Measurements from ENCODE around the gene RHEB.

RHEB gene

GRCh38 chr7:151470711-151471110 lies 49.0 kb downstream of the RHEB start:
- no peak for DNase-seq (ENCODE audit: low read depth)

- DNase-seq (ENCODE audit: low read depth), result no peak
Measured at GRCh38 chr7:151469281-151469680, 50.4 kb downstream of the RHEB start.

DNA sequence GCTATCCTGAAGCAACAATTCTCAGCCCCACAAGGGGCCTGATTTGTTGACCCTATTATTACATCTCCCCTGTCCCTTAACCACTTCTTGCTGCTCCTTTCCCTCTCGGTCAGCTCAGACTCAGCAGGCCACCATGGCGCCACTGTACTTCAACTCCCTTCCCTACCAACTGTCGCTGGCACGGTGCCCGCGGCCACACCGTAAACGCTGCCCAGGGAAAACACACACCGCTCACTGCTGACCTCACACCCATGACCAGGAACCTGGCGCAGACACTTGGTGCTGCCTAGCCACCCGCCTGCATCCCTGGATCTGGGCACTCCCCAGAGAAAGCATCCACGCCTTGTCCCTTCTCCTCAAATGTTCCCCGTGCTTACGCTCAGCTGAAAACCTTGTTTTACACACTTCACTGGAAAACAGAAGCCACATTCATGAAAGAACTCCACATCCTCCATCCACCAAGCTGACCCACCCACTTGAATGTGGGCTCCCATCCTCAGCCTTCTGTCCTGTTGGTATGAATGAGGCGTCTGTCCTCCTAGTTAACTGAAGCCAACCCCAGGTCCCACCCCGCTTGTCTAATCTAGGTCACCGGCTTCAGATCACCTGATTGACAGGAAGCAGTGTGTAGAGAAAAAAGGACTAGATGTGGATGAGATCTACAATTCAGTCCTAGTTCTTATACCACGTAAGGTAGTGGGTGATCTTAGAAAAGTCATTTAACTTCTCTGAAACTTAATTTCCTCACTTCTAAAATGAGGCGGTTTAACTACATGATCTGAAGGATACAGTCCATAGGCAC lies 51.3 kb downstream of the RHEB start:
- DNase-seq (ENCODE audit: low read depth), result no peak

GRCh38 chr7:151465169-151465568 lies 54.5 kb downstream of the RHEB start:
- no peak for DNase-seq (ENCODE audit: low read depth)

GRCh38 chr7:151462306-151462779 lies 57.4 kb downstream of the RHEB start:
- DNase-seq (ENCODE audit: low read depth), result no peak

DNA sequence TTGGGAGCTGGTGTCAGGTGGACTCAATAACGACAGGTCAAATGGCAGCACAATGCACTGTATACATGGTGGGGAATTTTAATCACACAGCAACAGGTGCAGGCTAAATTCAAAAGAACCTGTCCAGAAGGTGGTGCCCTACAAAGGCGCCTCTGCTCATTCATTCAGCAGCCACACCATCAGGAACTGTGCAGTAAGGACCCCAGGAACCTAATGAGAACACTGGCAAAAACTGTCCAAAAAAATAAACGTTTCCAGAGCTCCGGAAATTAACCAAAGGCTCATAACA lies 57.8 kb downstream of the RHEB start:
- no peak for DNase-seq (ENCODE audit: low read depth)

- DNase-seq (ENCODE audit: low read depth), result peak; percentile 22
Measured at GRCh38 chr7:151461096-151461941, 58.4 kb downstream of the RHEB start.

DNA sequence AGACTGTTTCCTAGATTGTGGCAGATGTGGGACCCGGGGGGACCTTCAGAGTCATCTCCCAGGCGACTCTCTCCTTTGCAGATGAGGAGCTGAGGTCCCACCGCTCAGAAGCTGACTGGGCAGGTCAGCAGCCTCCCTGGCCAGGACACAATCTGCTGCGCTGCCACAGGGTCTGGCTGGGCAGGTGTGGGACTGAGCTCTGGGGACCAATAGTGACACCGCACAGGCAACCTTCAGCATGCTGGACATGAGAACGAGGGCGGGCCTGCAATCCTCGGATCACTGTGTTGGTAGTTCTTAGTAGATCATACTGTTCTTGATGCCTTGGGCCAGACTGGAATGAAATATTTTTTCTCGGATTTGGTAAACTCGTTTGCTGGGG lies 59.2 kb downstream of the RHEB start:
- no peak for DNase-seq (ENCODE audit: low read depth)

DNA sequence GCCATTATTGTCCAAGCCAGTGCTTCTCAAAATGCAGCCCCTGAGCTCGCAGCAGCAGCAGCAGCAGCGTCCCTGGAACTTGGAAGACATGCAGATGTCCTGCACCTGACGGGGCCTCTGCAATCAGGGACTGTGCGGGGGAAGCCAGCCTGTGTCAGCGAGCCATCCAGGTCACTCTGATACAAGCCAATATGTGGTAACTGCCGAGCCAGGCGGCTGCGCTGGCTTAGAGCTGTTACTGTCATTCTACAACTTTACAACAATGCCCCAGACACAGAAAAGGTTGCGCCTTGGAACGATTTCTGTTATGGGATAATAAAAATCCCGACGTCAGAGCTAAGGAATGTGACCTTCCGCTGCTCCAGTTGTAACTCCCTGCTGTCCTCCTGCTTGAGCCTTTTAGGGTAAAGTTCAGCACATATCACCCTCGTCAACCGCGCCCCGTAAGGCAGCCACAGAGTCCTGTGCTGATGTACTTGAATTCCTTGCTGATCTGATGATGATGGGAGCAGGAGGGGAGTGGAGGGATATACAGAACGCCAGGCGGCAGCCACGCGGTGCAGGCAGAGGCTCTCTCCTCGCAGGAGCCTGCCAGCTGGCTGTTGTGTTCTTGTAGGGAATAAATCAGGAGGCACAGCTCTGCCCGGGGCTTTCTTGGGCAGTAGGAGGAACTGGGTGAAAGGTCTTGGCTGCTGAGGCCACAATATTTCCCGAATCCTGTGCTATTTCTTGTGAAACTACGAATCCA lies 59.8 kb downstream of the RHEB start:
- peak; percentile 99 for DNase-seq (ENCODE audit: low read depth)

DNA sequence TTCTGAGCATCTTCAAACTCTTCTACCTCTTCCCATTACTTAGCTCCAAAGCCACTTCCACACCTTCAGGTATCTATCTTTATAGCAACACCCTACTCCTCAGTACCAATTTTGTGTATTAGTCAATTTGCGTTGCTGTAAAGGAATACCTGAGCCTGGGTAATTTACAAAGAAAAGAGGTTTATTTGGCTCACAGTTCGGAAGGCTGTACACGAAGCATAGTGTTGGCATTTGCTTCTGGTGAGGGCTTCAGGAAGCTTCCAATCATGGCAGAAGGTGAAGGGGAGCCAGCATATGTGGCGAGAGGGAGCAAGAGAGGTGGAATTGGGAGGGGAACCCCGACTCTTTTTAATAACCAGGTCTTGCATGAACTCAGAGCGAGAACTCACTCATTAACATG lies 62.2 kb downstream of the RHEB start:
- DNase-seq (ENCODE audit: low read depth), result no peak

DNA sequence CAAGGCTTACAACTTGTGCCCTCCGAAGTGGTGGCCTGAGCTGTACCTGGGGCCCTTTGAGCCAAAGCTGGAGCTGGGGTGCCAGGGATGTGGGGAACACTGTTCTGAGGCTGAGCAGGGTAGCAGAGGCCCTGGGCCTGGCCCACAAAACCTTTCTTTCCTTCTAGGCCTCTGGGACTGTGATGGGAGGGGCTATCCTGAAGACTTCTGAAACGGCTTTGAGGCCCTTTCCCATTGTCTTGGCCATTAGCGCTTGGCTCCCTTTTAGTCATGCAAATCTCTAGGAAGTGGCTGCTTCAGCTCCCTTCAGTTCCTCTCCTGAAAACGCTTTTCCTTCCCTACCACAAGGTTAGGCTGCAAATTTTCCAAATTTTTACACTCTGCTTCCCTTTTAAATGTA lies 62.9 kb downstream of the RHEB start:
- DNase-seq (ENCODE audit: low read depth), result no peak

DNA sequence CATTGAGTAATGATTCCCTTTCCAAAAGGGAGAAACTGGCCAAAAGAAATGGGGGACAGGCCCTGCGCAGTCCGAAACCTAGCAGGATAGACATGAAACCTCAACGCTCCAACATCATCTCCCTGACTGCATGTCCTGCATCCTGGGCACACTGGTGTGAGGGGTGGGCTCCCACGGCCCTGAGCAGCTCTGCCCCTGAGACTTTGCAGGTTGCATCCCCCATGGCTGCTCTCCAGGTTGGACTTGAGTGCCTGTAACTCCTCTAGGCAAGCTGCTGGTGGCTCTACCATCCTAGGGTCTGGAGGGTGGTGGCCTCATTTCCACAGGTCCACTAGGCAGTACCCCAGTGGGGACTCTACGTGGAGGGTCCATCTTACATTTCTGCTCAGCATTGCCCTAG lies 63.4 kb downstream of the RHEB start:
- DNase-seq (ENCODE audit: low read depth), result no peak

- no peak for DNase-seq (ENCODE audit: low read depth)
Measured at GRCh38 chr7:151455690-151456089, 64.0 kb downstream of the RHEB start.

DNA sequence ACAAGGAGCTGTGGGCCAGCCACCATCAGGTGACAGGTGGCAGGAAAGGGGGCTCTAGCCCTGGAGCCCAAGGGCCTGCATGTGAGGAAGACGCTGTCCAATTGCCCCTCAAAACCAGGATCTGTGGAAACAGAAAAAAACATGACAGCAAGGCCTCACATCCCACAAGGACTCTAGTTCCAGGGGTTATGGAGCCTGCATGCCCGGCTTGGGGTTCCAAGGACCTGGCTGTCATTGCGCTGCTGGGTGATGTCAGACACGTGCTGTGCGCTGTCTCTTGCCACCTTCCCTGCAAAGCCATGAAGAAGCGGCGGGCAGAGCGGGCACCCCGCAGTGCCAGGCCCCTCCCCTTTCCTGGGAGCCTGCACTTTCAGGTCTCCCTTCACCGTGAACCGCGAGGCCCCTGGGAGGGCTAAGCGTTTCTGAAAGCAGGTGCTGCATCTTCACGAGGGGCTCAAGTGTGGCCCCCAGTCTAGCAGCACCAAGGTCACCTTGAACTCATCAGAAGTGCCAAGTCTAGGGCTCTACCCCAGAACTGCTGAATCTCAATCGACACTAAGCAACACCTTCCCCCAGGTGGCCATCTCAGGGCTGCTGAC lies 64.7 kb downstream of the RHEB start:
- no peak for DNase-seq (ENCODE audit: low read depth)

DNA sequence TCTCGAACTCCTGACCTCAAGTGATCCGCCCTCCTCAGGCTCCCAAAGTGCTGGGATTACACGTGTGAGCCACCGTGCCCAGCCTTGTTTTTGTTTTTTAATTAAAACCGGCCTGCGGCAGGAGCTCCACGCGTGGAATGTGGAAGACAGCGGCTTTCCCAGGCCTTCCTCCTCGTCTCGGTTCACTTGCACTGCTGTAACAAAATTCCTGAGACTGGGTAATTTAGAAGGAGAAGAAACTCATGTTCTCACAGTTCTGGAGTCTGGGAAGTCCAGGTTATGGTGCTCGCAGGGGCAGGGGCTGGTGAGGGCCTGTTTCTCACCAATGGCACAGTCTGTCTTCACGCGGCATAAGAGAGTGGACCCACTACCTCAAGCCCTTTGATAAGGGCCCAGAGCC lies 65.4 kb downstream of the RHEB start:
- DNase-seq (ENCODE audit: low read depth), result peak; percentile 40

- peak; percentile 24 for DNase-seq (ENCODE audit: low read depth)
Measured at GRCh38 chr7:151453326-151453791, 66.3 kb downstream of the RHEB start.

GRCh38 chr7:151452680-151453325 lies 66.9 kb downstream of the RHEB start:
- no peak for DNase-seq (ENCODE audit: low read depth)

DNA sequence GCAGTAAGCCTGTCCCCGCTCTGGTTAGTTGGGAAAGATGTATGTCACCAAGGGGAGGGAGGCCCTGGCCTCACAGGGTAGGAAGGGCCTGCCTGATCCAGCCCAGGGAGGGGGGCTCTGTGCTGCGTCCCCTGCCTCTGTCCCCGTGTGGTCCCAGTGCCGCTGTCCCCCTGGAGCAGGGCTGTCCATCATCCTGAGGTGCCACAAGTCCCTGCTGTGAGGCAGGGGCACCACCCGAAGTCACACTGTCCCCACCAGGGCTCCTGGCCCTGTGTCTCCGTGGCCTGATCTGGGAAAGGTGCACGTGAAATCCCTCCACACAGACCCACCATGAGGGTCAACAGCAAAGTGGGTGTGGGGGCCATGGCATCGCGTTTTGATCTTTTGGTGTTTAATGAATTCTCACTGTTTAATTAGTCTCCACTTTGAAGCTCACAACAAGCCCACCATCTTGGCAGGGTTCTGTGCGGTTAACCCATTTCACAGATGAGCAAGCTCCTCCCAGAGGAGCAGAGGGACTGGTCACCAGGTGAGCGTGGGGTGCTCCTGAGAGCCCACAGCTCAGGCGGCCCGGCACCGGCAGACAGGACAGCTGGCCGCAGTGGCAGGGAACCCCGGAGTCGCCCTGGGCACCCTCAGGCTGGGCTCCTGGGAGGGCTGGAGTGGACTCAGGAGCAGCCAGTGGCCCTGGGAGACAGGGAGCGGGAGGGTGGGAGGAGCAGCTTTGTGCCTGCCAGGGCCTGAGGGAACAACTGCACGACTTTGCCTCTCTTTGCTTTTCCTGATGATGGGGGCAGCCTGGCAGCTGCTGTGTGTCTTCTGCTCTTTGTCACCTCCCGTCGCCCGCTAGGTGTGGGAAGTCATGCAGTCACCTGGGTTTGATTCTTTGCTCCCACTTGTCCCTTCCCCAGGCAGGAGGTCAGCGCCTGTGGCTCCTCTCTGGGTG lies 67.8 kb downstream of the RHEB start:
- no peak for DNase-seq (ENCODE audit: low read depth)

DNA sequence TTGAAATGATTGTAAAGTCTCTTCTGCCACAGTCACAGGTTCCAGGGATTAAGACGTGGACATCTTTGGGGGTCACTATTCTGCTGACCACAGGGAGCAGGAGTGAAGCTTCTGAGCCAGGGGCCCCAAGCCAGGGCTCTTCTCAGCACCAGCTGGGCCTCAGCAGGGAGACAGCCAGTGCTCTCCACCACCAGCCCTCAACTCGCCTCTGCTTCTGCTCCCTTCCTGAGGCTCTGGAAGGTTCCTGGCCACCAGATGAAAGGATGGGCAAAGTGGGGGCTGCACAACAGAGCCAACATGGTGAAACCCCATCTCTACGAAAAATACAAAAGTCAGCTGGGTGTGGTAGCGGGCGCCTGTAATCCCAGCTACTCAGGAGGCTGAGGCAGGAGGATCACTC lies 68.5 kb downstream of the RHEB start:
- no peak for DNase-seq (ENCODE audit: low read depth)

DNA sequence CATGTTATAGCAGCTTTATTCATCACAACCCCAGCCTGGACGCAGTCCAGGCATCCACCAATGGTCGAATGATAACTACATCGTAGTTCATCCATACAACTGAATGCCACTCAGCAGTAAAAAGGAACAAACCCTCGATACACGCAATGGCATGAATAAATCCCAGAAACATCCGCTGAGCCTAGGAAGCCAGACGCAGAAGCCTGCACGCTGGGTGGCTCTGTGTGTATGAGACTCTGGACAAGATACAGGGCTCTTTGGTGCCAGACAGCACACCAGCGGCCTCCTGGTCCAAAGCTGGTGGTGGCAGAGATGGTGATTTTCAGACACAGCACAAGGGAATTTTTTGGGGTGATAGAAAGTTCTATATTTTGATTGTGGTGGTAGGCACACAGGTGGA lies 69.7 kb downstream of the RHEB start:
- DNase-seq (ENCODE audit: low read depth), result no peak
